Mesendoderm (in vitro differentiated cells): ENCODE results near the gene TMPRSS4.

Source experiments
- DNase-seq: peaks from one replicate; pipeline ENCODE4 v3.0.0; 2013
- H2AK5ac ChIP-seq: 2 replicates; pipeline ENCODE4 v1.6.1; 2013; ENCODE audit warnings: low read length, inconsistent platforms
- H2BK120ac ChIP-seq: 2 replicates; pipeline ENCODE4 v1.6.1; 2013; ENCODE audit warnings: low read depth, mild to moderate bottlenecking, low read length, moderate library complexity, mixed read lengths
- H2BK15ac ChIP-seq: replicated peaks from 2 replicates; pipeline ENCODE4 v1.6.1; 2013; ENCODE audit warnings: low read depth, mild to moderate bottlenecking, moderate library complexity
- H2BK5ac ChIP-seq: 2 replicates; pipeline ENCODE4 v1.6.1; 2013; ENCODE audit warnings: low read length, inconsistent platforms
- H3K18ac ChIP-seq: 2 replicates; pipeline ENCODE4 v1.6.1; 2013; ENCODE audit warnings: mild to moderate bottlenecking, low read length, mixed read lengths
- H3K23ac ChIP-seq: one replicate; pipeline ENCODE4 v1.6.1; 2013; ENCODE audit warnings: low read length
- H3K27ac ChIP-seq: 2 replicates; pipeline ENCODE4 v1.5.1; 2013; ENCODE audit warnings: low read depth, mild to moderate bottlenecking, inconsistent platforms, low read length, moderate library complexity
- H3K27me3 ChIP-seq: 2 replicates; pipeline ENCODE4 v1.6.1; 2013; ENCODE audit warnings: low read length, control low read depth, mild to moderate bottlenecking, inconsistent platforms; ENCODE audit not compliant: insufficient read depth, poor library complexity
- H3K36me3 ChIP-seq: 2 replicates; pipeline ENCODE4 v1.6.1; 2013; ENCODE audit warnings: low read length, inconsistent platforms; ENCODE audit not compliant: control insufficient read depth, insufficient read depth
- H3K4ac ChIP-seq: one replicate; pipeline ENCODE4 v1.6.1; 2013; ENCODE audit warnings: low read depth, mild to moderate bottlenecking, low read length, moderate library complexity
- H3K4me1 ChIP-seq: 2 replicates; pipeline ENCODE4 v1.6.1; 2013; ENCODE audit warnings: low read depth, low read length, inconsistent platforms; ENCODE audit not compliant: control insufficient read depth
- H3K4me2 ChIP-seq: 2 replicates; pipeline ENCODE4 v1.6.1; 2013; ENCODE audit warnings: low read length
- H3K4me3 ChIP-seq: 2 replicates; pipeline ENCODE4 v1.5.1; 2013; ENCODE audit warnings: mild to moderate bottlenecking, low read length
- H3K56ac ChIP-seq: one replicate; pipeline ENCODE4 v1.6.1; 2013; ENCODE audit warnings: low read length
- H3K79me1 ChIP-seq: 2 replicates; pipeline ENCODE4 v1.6.1; 2013; ENCODE audit warnings: low read length, inconsistent platforms
- H3K79me2 ChIP-seq: 2 replicates; pipeline ENCODE4 v1.6.1; 2013; ENCODE audit warnings: mild to moderate bottlenecking, low read length; ENCODE audit not compliant: control insufficient read depth, insufficient read depth
- H3K9ac ChIP-seq: 2 replicates; pipeline ENCODE4 v1.6.1; 2013; ENCODE audit warnings: low read length, inconsistent platforms
- H4K5ac ChIP-seq: one replicate; pipeline ENCODE4 v1.6.1; 2013; ENCODE audit warnings: low read length
- H4K8ac ChIP-seq: one replicate; pipeline ENCODE4 v1.6.1; 2013; ENCODE audit warnings: low read depth, mild to moderate bottlenecking, control low read depth, low read length, moderate library complexity
- WGBS: extraction: QIAGEN DNeasy Blood & Tissue Kit; methylation state at CpG from one replicate; pipeline ENCODE4 v1.1.7; 2013; ENCODE audit warnings: low lambda C conversion rate, missing lambda C conversion rate; ENCODE audit not compliant: insufficient coverage; ENCODE audit errors: extremely low coverage; 5-methylcytosine and 5-hydroxymethylcytosine counted together

Gene TMPRSS4

GRCh38 chr11:118090545-118091162 lies 13.8 kb downstream of the TMPRSS4 start:
- no peak overlapping the region for H2AK5ac ChIP-seq
- no peak overlapping the region for H3K27ac ChIP-seq
- H3K23ac ChIP-seq: no peak overlapping the region
- no peaks in the 10 kb centered on the region for H3K4me1 ChIP-seq
- H3K4ac ChIP-seq: no peak overlapping the region
- no peak overlapping the region for H3K9ac ChIP-seq
- H3K79me1 ChIP-seq: no peaks in the 10 kb centered on the region
- H3K36me3 ChIP-seq: no peaks in the 10 kb centered on the region
- DNase-seq: no peak
- H2BK15ac ChIP-seq: no peak overlapping the region
- no peaks in the 10 kb centered on the region for H3K27me3 ChIP-seq
- WGBS: no CpG with 5 or more reads among the region's 7 CpGs
- no peaks in the 10 kb centered on the region for H3K79me2 ChIP-seq
- H4K8ac ChIP-seq: no peak overlapping the region
- no peak overlapping the region for H2BK5ac ChIP-seq
- no peak overlapping the region for H3K56ac ChIP-seq
- H2BK120ac ChIP-seq: no peak overlapping the region
- H3K4me2 ChIP-seq: no peak overlapping the region
- no peak overlapping the region for H3K18ac ChIP-seq
- no peak overlapping the region for H3K4me3 ChIP-seq
- no peak overlapping the region for H4K5ac ChIP-seq

GRCh38 chr11:118091690-118092089 lies 14.8 kb downstream of the TMPRSS4 start:
- Histone ChIP-seq H2BK15ac (no peak overlapping the region), H3K27me3 (no peaks in the 10 kb centered on the region), H4K8ac (no peak overlapping the region), H3K4me2 (no peak overlapping the region), H3K23ac (no peak overlapping the region), H3K18ac (no peak overlapping the region), H3K4me1 (no peaks in the 10 kb centered on the region), H3K56ac (no peak overlapping the region), H2BK120ac (no peak overlapping the region), H3K4me3 (no peak overlapping the region), H3K9ac (no peak overlapping the region), H3K4ac (no peak overlapping the region), H2BK5ac (no peak overlapping the region), H3K79me2 (no peaks in the 10 kb centered on the region), H3K27ac (no peak overlapping the region), H3K79me1 (no peaks in the 10 kb centered on the region), H2AK5ac (no peak overlapping the region), H4K5ac (no peak overlapping the region), H3K36me3 (no peaks in the 10 kb centered on the region)
- WGBS: no CpG with 5 or more reads among the region's 6 CpGs
- DNase-seq: no peak

- no peak overlapping the region for H4K5ac ChIP-seq
- no peaks in the 10 kb centered on the region for H3K79me2 ChIP-seq
- H3K4ac ChIP-seq: no peak overlapping the region
- H3K4me3 ChIP-seq: no peak overlapping the region
- H3K4me1 ChIP-seq: no peaks in the 10 kb centered on the region
- no peak overlapping the region for H4K8ac ChIP-seq
- no peak overlapping the region for H2BK5ac ChIP-seq
- H3K56ac ChIP-seq: no peak overlapping the region
- no peak overlapping the region for H2AK5ac ChIP-seq
- no CpG with 5 or more reads among the region's 8 CpGs for WGBS
- H3K36me3 ChIP-seq: no peaks in the 10 kb centered on the region
- H3K23ac ChIP-seq: no peak overlapping the region
- no peak overlapping the region for H2BK15ac ChIP-seq
- H3K18ac ChIP-seq: no peak overlapping the region
- no peak overlapping the region for H3K27ac ChIP-seq
- H2BK120ac ChIP-seq: no peak overlapping the region
- DNase-seq: no peak
- no peaks in the 10 kb centered on the region for H3K79me1 ChIP-seq
- H3K27me3 ChIP-seq: no peaks in the 10 kb centered on the region
- no peak overlapping the region for H3K4me2 ChIP-seq
- H3K9ac ChIP-seq: no peak overlapping the region
Measured at GRCh38 chr11:118092907-118093571, 16.2 kb downstream of the TMPRSS4 start.

GRCh38 chr11:118095493-118095892 lies 18.6 kb downstream of the TMPRSS4 start:
- Histone ChIP-seq H3K36me3 (no peaks in the 10 kb centered on the region), H3K56ac (no peak overlapping the region), H2BK15ac (no peak overlapping the region), H3K27me3 (no peaks in the 10 kb centered on the region), H3K4me3 (no peak overlapping the region), H4K8ac (no peak overlapping the region), H2BK5ac (no peak overlapping the region), H4K5ac (no peak overlapping the region), H2BK120ac (no peak overlapping the region), H3K9ac (no peak overlapping the region), H3K18ac (no peak overlapping the region), H3K27ac (no peak overlapping the region), H3K4me1 (peaks cover 9% of the 10 kb centered on the region), H3K79me2 (no peaks in the 10 kb centered on the region), H2AK5ac (no peak overlapping the region), H3K4ac (no peak overlapping the region), H3K79me1 (no peaks in the 10 kb centered on the region), H3K4me2 (no peak overlapping the region), H3K23ac (no peak overlapping the region)
- WGBS: no CpG with 5 or more reads among the region's 4 CpGs
- DNase-seq: no peak

GRCh38 chr11:118095967-118096367 lies 19.1 kb downstream of the TMPRSS4 start:
- no peak overlapping the region for H2BK15ac ChIP-seq
- H3K4me3 ChIP-seq: no peak overlapping the region
- H3K79me1 ChIP-seq: no peaks in the 10 kb centered on the region
- no peak overlapping the region for H3K18ac ChIP-seq
- no peak overlapping the region for H3K23ac ChIP-seq
- no peak overlapping the region for H3K4me2 ChIP-seq
- H3K4ac ChIP-seq: no peak overlapping the region
- no peak overlapping the region for H3K56ac ChIP-seq
- H3K4me1 ChIP-seq: peaks cover 9% of the 10 kb centered on the region
- no peak overlapping the region for H3K27ac ChIP-seq
- no peak overlapping the region for H4K5ac ChIP-seq
- no peaks in the 10 kb centered on the region for H3K36me3 ChIP-seq
- DNase-seq: no peak
- no CpG with 5 or more reads among the region's 1 CpG for WGBS
- H2BK120ac ChIP-seq: no peak overlapping the region
- H4K8ac ChIP-seq: no peak overlapping the region
- H2AK5ac ChIP-seq: no peak overlapping the region
- H3K9ac ChIP-seq: no peak overlapping the region
- no peaks in the 10 kb centered on the region for H3K27me3 ChIP-seq
- H3K79me2 ChIP-seq: no peaks in the 10 kb centered on the region
- H2BK5ac ChIP-seq: no peak overlapping the region
